Nephron progenitor cell (in vitro differentiated cells): ENCODE data around the gene MGAT4B.

ENCODE experiments used
- DNase-seq: peaks from one replicate; pipeline ENCODE4 v3.0.0; 2021
- H3K27ac Mint-ChIP-seq: 2 replicates; pipeline ENCODE4 v1.8.0; 2021; ENCODE audit warnings: mild to moderate bottlenecking, moderate library complexity, mixed read lengths
- H3K27me3 Mint-ChIP-seq: 2 replicates; pipeline ENCODE4 v1.8.0; 2021; ENCODE audit warnings: mild to moderate bottlenecking, low read depth, mixed read lengths; ENCODE audit not compliant: poor library complexity
- H3K36me3 Mint-ChIP-seq: 2 replicates; pipeline ENCODE4 v1.8.0; 2021; ENCODE audit warnings: low read depth, mixed read lengths
- H3K4me1 Mint-ChIP-seq: 2 replicates; pipeline ENCODE4 v1.8.0; 2021; ENCODE audit warnings: mixed read lengths
- H3K4me3 Mint-ChIP-seq: 2 replicates; pipeline ENCODE4 v1.8.0; 2021; ENCODE audit warnings: mild to moderate bottlenecking, moderate library complexity, mixed read lengths
- H3K9me3 Mint-ChIP-seq: 2 replicates; pipeline ENCODE4 v1.8.0; 2021; ENCODE audit warnings: mild to moderate bottlenecking, moderate library complexity, mixed read lengths
- CTCF ChIP-seq: fragments of 200-600 bp; sonication (generic); IDR thresholded peaks from 2 replicates; pipeline ENCODE4 v1.5.0; 2021; ENCODE audit warnings: antibody characterized with exemption

Gene MGAT4B

GRCh38 chr5:179769271-179769670 lies 37.4 kb downstream of the MGAT4B start:
- H3K4me1 Mint-ChIP-seq, result peaks cover 5% of the 10 kb centered on the region
- H3K9me3 Mint-ChIP-seq, result no peaks in the 10 kb centered on the region
- H3K36me3 Mint-ChIP-seq, result peaks cover 72% of the 10 kb centered on the region
- no peak overlapping the region for H3K4me3 Mint-ChIP-seq
- DNase-seq, result no peak
- peak overlapping the region; percentile 21 for H3K27ac Mint-ChIP-seq
- no peak for TF ChIP-seq CTCF
- no peaks in the 10 kb centered on the region for H3K27me3 Mint-ChIP-seq

GRCh38 chr5:179768326-179769085 lies 38.2 kb downstream of the MGAT4B start:
- H3K27ac Mint-ChIP-seq, result peak overlapping the region; percentile 21
- peaks cover 11% of the 10 kb centered on the region for H3K4me1 Mint-ChIP-seq
- no peaks in the 10 kb centered on the region for H3K9me3 Mint-ChIP-seq
- DNase-seq, result no peak
- H3K4me3 Mint-ChIP-seq, result no peak overlapping the region
- peaks cover 65% of the 10 kb centered on the region for H3K36me3 Mint-ChIP-seq
- no peaks in the 10 kb centered on the region for H3K27me3 Mint-ChIP-seq
- TF ChIP-seq CTCF, result no peak

DNA sequence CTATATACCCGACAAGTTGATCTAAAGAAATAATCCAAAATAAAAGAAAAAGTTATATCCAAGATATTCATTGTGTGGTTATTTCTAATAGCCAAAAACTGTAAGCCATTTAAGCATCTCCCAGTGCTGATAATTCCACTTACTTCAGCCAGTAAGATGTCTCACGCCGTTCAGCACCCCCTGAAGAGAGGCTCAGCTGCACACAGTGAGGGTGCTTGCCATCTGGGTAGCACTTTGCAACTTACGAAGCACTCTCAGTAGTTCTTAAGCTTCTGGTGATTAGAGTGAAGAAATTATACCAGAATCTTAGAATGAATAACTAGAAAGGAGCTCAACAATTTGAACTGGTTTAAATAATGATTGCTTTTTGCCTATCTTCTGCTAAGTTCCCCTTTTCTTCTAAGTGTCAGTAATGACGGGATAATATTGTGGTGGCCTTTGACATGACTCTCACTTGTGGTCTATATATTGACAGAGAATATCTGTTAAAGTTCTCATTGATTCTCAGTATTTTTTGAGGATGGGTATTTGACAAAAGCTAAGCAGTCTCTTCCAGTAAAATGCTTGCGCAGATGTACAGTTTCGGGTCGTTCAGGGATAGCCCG lies 39.1 kb downstream of the MGAT4B start:
- Mint-ChIP-seq H3K9me3 (no peaks in the 10 kb centered on the region), H3K27me3 (no peaks in the 10 kb centered on the region), H3K36me3 (peaks cover 56% of the 10 kb centered on the region), H3K4me1 (peaks cover 20% of the 10 kb centered on the region), H3K4me3 (no peak overlapping the region), H3K27ac (no peak overlapping the region)
- no peak for DNase-seq
- no peak for TF ChIP-seq CTCF

DNA sequence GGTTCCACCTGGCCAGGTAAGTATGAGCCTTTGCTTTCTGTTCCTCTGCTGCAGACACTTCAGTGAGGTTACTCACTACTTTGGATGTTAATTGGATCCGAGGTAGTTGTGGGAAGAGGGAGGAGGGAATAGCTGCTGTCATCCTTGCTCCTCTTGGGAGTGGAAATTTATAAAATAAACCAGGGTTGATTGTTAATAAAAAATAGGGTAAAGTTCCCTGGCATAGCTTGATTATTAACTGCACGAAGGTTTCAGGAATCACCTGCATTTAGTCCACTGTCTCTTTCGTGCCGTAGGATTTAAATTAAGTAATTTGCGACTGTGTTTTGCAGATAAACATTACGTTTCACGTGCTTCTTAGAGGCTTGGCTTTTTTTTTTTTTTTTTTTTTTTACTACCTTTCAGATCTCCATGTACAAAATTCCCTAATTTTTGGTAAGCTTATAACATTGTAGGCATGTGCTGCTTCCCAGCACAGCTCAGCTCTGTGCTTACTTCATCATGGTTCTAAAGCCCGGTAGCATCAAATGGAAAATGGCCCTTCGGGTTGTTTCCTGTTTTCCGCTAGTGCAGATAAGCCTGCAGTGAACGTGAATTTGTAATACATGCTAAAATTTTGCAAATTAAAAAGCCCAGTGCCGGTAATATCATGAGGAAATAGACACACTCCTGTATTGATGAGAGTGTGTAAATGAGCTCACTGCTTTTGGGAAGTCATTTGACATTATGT lies 39.8 kb downstream of the MGAT4B start:
- no peak for TF ChIP-seq CTCF
- Mint-ChIP-seq H3K9me3 (no peaks in the 10 kb centered on the region), H3K4me3 (no peak overlapping the region), H3K27me3 (no peaks in the 10 kb centered on the region), H3K27ac (no peak overlapping the region), H3K36me3 (peaks cover 49% of the 10 kb centered on the region), H3K4me1 (peaks cover 26% of the 10 kb centered on the region)
- DNase-seq, result no peak

- Mint-ChIP-seq H3K4me1 (peaks cover 30% of the 10 kb centered on the region), H3K4me3 (no peak overlapping the region), H3K9me3 (no peaks in the 10 kb centered on the region), H3K27me3 (no peaks in the 10 kb centered on the region), H3K27ac (peak overlapping the region; percentile 91), H3K36me3 (peaks cover 43% of the 10 kb centered on the region)
- no peak for TF ChIP-seq CTCF
- no peak for DNase-seq
Observed at GRCh38 chr5:179766021-179766725, 40.5 kb downstream of the MGAT4B start.
